Measurements from ENCODE around the gene SWAP70. TPM values are rescaled to one million over a fixed set of nuclear protein-coding genes. Genes with fewer than 3 reads are reported as not detected.

The SWAP70 gene
- total RNA-seq, 4 donors from 2014 or later: 11.5 to 65.6 (median 41.5) TPM

GRCh38 chr11:9745411-9746211 is 81.7 kb downstream of the SWAP70 start:
- no peaks in the 10 kb centered on the region for H3K4me1 ChIP-seq
- no peak for TF ChIP-seq POLR2A (IDR thresholded peaks at IDR 0.05)
- TF ChIP-seq, protein P1, sequence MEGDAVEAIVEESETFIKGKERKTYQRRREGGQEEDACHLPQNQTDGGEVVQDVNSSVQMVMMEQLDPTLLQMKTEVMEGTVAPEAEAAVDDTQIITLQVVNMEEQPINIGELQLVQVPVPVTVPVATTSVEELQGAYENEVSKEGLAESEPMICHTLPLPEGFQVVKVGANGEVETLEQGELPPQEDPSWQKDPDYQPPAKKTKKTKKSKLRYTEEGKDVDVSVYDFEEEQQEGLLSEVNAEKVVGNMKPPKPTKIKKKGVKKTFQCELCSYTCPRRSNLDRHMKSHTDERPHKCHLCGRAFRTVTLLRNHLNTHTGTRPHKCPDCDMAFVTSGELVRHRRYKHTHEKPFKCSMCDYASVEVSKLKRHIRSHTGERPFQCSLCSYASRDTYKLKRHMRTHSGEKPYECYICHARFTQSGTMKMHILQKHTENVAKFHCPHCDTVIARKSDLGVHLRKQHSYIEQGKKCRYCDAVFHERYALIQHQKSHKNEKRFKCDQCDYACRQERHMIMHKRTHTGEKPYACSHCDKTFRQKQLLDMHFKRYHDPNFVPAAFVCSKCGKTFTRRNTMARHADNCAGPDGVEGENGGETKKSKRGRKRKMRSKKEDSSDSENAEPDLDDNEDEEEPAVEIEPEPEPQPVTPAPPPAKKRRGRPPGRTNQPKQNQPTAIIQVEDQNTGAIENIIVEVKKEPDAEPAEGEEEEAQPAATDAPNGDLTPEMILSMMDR (IDR thresholded peaks at IDR 0.05): no peak
- H3K27me3 ChIP-seq: no peaks in the 10 kb centered on the region
- no peak for DNase-seq
- H3K36me3 ChIP-seq: no peaks in the 10 kb centered on the region
- no peaks in the 10 kb centered on the region for H3K9me3 ChIP-seq
- H3K4me3 ChIP-seq: no peak overlapping the region
- no peak overlapping the region for H3K27ac ChIP-seq
- intact Hi-C loops (cut with DNase I; ENCODE audit: low total_unique reads): no loop called here

DNA sequence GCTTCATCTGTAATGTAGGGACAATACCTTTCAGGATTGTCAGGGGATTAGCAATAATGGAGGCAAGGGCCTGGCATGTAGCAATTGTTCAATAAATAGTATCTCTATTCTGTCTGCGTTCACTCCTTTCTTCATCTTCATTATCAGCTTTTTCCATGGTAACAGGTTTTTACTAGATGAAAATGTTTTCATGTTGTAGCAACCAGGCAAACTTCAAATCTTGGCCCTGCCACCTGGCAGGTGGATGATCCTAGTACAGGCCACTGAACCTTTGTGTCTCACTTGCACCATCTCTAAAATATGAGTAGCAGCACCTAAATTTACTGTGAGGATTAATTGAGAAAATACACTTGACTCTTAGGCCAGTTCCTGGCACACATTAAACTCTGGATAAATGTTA is 83.4 kb downstream of the SWAP70 start:
- TF ChIP-seq POLR2A (IDR thresholded peaks at IDR 0.05): no peak
- TF ChIP-seq, protein P1 (IDR thresholded peaks at IDR 0.05): no peak
- Histone ChIP-seq H3K9me3 (no peaks in the 10 kb centered on the region), H3K27ac (peak overlapping the region; percentile 19 to 23), H3K36me3 (no peaks in the 10 kb centered on the region), H3K4me1 (no peaks in the 10 kb centered on the region), H3K27me3 (no peaks in the 10 kb centered on the region), H3K4me3 (no peak overlapping the region)
- DNase-seq: no peak
- intact Hi-C loops (cut with DNase I; ENCODE audit: low total_unique reads): no loop called here

- no peak for DNase-seq
- H3K9me3 ChIP-seq: no peaks in the 10 kb centered on the region
- no peak overlapping the region for H3K4me3 ChIP-seq
- H3K4me1 ChIP-seq: no peaks in the 10 kb centered on the region
- no peaks in the 10 kb centered on the region for H3K27me3 ChIP-seq
- intact Hi-C loops (cut with DNase I; ENCODE audit: low total_unique reads): no loop called here
- TF ChIP-seq, protein P1 (IDR thresholded peaks at IDR 0.05): no peak
- no peak for TF ChIP-seq POLR2A (IDR thresholded peaks at IDR 0.05)
- peak overlapping the region; percentile 19 to 23 for H3K27ac ChIP-seq
- H3K36me3 ChIP-seq: no peaks in the 10 kb centered on the region
Observed at GRCh38 chr11:9747828-9748227, 84.0 kb downstream of the SWAP70 start.

- Histone ChIP-seq H3K27ac (peak overlapping the region in 1 of 2 donors; percentile 19), H3K4me3 (no peak overlapping the region), H3K9me3 (no peaks in the 10 kb centered on the region), H3K4me1 (no peaks in the 10 kb centered on the region), H3K36me3 (no peaks in the 10 kb centered on the region), H3K27me3 (no peaks in the 10 kb centered on the region)
- TF ChIP-seq, protein P1 (IDR thresholded peaks at IDR 0.05): peak; percentile 42 to 67 (median 54)
- TF ChIP-seq POLR2A (IDR thresholded peaks at IDR 0.05): no peak
- intact Hi-C loops (cut with DNase I; ENCODE audit: low total_unique reads): no loop called here
- peak in 1 of 2 donors; percentile 44 for DNase-seq
Observed at GRCh38 chr11:9748361-9748970, 84.6 kb downstream of the SWAP70 start.

GRCh38 chr11:9750551-9750950 is 86.7 kb downstream of the SWAP70 start:
- Histone ChIP-seq H3K4me3 (no peak overlapping the region), H3K27ac (no peak overlapping the region), H3K4me1 (no peaks in the 10 kb centered on the region), H3K27me3 (no peaks in the 10 kb centered on the region), H3K36me3 (no peaks in the 10 kb centered on the region), H3K9me3 (no peaks in the 10 kb centered on the region)
- intact Hi-C loops (cut with DNase I; ENCODE audit: low total_unique reads): loop anchor here (10.0 kb wide), 2 partner anchors 224 to 574 kb away; no protein-coding TSS in a partner anchor
- no peak for DNase-seq
- TF ChIP-seq, protein P1 (IDR thresholded peaks at IDR 0.05): no peak
- no peak for TF ChIP-seq POLR2A (IDR thresholded peaks at IDR 0.05)
